Measurements from ENCODE around the gene UBAC2. TPM values are rescaled to one million over a fixed set of nuclear protein-coding genes. Genes with fewer than 3 reads are reported as not detected.

UBAC2 gene
- total and polyA plus RNA-seq, 2 of the 4 experiments (the other 2 are of a cell fraction), result 20.8 to 36.3 TPM

DNA sequence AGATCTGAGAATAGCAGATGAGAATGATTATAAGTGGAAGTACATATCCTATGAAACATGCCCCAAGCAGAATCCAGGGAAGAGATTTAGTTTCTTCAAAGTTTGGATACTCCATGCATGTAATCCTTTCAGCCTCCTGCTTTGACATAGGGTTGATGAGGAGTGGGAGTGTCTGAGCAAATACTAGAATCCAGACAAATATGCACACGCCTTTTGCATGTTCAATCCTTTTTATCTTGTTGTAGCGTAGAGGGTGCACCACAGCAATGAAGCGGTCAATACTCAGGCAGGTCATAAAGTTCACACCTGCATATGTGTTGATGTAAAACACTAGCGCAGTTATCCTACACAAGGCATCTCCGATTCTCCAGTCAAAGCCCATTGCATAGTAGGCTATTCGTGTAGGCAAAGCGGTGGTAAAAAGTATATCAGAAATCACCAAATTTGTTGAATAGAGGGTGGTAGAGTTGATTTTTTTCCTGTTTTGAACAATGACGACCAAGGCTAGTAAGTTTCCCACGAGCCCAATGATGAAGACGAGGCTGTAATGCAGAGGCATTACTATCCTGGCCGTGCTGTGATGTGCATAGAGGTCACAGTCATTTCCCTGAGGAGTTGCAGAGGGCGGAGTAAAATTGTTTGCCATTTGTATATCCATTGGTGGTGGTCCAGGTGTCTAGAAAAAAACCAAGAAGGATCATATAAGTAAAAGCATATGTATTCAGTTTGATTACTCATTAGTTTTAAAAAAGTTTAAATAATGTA is 95.0 kb downstream of the UBAC2 start:
- Histone ChIP-seq H3K18ac (ENCODE audit: low read depth, low read length) (no peak overlapping the region), H4K5ac (ENCODE audit: low read depth, low read length) (no peak overlapping the region), H3K4me3 (ENCODE audit: insufficient read depth, low read depth, low read length) (no peak overlapping the region), H3K9me1 (ENCODE audit: insufficient read depth, low read length) (peaks cover 4% of the 10 kb centered on the region; the same call in 1 of the 2 replicates), H3K14ac (replicated peaks; ENCODE audit: low read depth, low read length) (no peak overlapping the region), H2AK9ac (replicated peaks; ENCODE audit: low read depth, low read length, poor library complexity) (no peak overlapping the region), H2BK5ac (ENCODE audit: low read depth, low read length, poor library complexity, severe bottlenecking) (no peak overlapping the region), H2AK5ac (ENCODE audit: low read depth, low read length) (no peak overlapping the region), H2BK120ac (ENCODE audit: low read depth, low read length) (no peak overlapping the region), H3K27ac (ENCODE audit: insufficient read depth, low read length) (no peak overlapping the region), H3K36me3 (ENCODE audit: control insufficient read depth, insufficient read depth, low read length) (no peaks in the 10 kb centered on the region), H4K20me1 (ENCODE audit: insufficient read depth, low read length) (peaks cover 3% of the 10 kb centered on the region; the same call in 1 of the 2 replicates), H2BK20ac (ENCODE audit: low read depth, low read length) (no peak overlapping the region), H2AFZ (replicated peaks; ENCODE audit: low read length, poor library complexity) (no peak overlapping the region), H3K9me3 (ENCODE audit: control insufficient read depth, insufficient read depth, low read length) (no peaks in the 10 kb centered on the region), H3K79me1 (ENCODE audit: low read depth in 1 of 2, low read length in 2 of 2) (peaks cover 0 to 2% of the 10 kb centered on the region in 2 experiments; a peak in 3 of 4 replicates), H3K4ac (ENCODE audit: low read depth, low read length) (no peak overlapping the region), H2BK15ac (ENCODE audit: low read depth, low read length) (no peak overlapping the region), H3K4me1 (ENCODE audit: control insufficient read depth, insufficient read depth, low read length) (no peaks in the 10 kb centered on the region), H3K9ac (ENCODE audit: low read depth, low read length) (no peak overlapping the region), H3K27me3 (ENCODE audit: control insufficient read depth, insufficient read depth, low read length) (no peaks in the 10 kb centered on the region), H3K4me2 (ENCODE audit: low read depth, low read length) (no peak overlapping the region), H4K91ac (ENCODE audit: insufficient read depth, low read depth, low read length) (no peak overlapping the region), H3K23ac (ENCODE audit: low read depth, low read length) (no peak overlapping the region), H4K8ac (ENCODE audit: low read depth in 2 of 2, low read length in 2 of 2) (no peak overlapping the region), H3K56ac (ENCODE audit: extremely low read depth, insufficient read depth, low read length) (no peak overlapping the region)
- 96% methylated on average over 8 of the region's 12 CpGs; no CpG with 5 or more reads in 1 of the 2 experiments for WGBS, 2 experiments (ENCODE audit: extremely low coverage in 2 of 2, insufficient read length in 1 of 2)
- intact Hi-C loops (cut with micrococcal nuclease) (no loop called here), dilution Hi-C loops (cut with HindIII; ENCODE audit: low sequenced_read_pairs, unreplicated experiment) (no loop called here), in situ Hi-C loops (cut with MboI; ENCODE audit: low sequenced_read_pairs) (no loop called here)
- BruUV-seq (replicated peaks), result no TSS peak
- ChIA-PET CTCF (no interaction called here), POLR2A (ENCODE audit: unreplicated experiment) (interaction anchor here (0.6 kb wide), 1 partner anchor 264 kb away, joined by 3 read pairs; no protein-coding TSS in a partner anchor)
- no peak for ATAC-seq (ENCODE audit: low read depth)
- no peak for DNase-seq
- no peak for TF ChIP-seq SMC3 (IDR thresholded peaks at IDR 0.05; ENCODE audit: low read depth, low read length)
- TF ChIP-seq RAD21 (IDR thresholded peaks at IDR 0.05; ENCODE audit: low read length), result no peak
- no peak for TF ChIP-seq FOS (IDR thresholded peaks at IDR 0.05; ENCODE audit: low read depth, low read length)
- no peak for TF ChIP-seq MAZ (IDR thresholded peaks at IDR 0.05; ENCODE audit: borderline replicate concordance, low read depth, low read length)
- TF ChIP-seq, protein P1, sequence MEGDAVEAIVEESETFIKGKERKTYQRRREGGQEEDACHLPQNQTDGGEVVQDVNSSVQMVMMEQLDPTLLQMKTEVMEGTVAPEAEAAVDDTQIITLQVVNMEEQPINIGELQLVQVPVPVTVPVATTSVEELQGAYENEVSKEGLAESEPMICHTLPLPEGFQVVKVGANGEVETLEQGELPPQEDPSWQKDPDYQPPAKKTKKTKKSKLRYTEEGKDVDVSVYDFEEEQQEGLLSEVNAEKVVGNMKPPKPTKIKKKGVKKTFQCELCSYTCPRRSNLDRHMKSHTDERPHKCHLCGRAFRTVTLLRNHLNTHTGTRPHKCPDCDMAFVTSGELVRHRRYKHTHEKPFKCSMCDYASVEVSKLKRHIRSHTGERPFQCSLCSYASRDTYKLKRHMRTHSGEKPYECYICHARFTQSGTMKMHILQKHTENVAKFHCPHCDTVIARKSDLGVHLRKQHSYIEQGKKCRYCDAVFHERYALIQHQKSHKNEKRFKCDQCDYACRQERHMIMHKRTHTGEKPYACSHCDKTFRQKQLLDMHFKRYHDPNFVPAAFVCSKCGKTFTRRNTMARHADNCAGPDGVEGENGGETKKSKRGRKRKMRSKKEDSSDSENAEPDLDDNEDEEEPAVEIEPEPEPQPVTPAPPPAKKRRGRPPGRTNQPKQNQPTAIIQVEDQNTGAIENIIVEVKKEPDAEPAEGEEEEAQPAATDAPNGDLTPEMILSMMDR (conservative IDR thresholded peaks at IDR 0.05; ENCODE audit: low read depth, low read length), result no peak
- TF ChIP-seq POLR2A (IDR thresholded peaks at IDR 0.05; ENCODE audit: low read depth, low read length), result no peak
- TF ChIP-seq MAFK (IDR thresholded peaks at IDR 0.05; ENCODE audit: low read depth, low read length), result no peak
- TF ChIP-seq MXI1 (IDR thresholded peaks at IDR 0.05; ENCODE audit: borderline replicate concordance, low read depth, low read length), result no peak
- no peak for TF ChIP-seq BHLHE40 (IDR thresholded peaks at IDR 0.05; ENCODE audit: low read depth, low read length)
- no peak for TF ChIP-seq CEBPB (IDR thresholded peaks at IDR 0.05; ENCODE audit: low read depth, low read length)
- TF ChIP-seq, protein P2, sequence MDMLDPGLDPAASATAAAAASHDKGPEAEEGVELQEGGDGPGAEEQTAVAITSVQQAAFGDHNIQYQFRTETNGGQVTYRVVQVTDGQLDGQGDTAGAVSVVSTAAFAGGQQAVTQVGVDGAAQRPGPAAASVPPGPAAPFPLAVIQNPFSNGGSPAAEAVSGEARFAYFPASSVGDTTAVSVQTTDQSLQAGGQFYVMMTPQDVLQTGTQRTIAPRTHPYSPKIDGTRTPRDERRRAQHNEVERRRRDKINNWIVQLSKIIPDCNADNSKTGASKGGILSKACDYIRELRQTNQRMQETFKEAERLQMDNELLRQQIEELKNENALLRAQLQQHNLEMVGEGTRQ (IDR thresholded peaks at IDR 0.05; ENCODE audit: low read depth, low read length), result no peak
- no peak for TF ChIP-seq CHD1 (IDR thresholded peaks at IDR 0.05; ENCODE audit: low read depth, low read length)
- TF ChIP-seq RCOR1 (IDR thresholded peaks at IDR 0.05; ENCODE audit: insufficient replicate concordance, low read length), result no peak
- TF ChIP-seq RFX5 (IDR thresholded peaks at IDR 0.05; ENCODE audit: low read depth, low read length), result no peak
- TF ChIP-seq, protein P3, sequence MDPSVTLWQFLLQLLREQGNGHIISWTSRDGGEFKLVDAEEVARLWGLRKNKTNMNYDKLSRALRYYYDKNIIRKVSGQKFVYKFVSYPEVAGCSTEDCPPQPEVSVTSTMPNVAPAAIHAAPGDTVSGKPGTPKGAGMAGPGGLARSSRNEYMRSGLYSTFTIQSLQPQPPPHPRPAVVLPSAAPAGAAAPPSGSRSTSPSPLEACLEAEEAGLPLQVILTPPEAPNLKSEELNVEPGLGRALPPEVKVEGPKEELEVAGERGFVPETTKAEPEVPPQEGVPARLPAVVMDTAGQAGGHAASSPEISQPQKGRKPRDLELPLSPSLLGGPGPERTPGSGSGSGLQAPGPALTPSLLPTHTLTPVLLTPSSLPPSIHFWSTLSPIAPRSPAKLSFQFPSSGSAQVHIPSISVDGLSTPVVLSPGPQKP (IDR thresholded peaks at IDR 0.05; ENCODE audit: borderline replicate concordance, low read depth, low read length), result no peak

Data from IMR-90 (cell line).